ENCODE results near the gene SCFD2. TPM values are rescaled to one million over a fixed set of nuclear protein-coding genes. Genes with fewer than 3 reads are reported as not detected.

Gene SCFD2
- total RNA-seq, 1 donor from 2014 or later = 20.4 TPM

DNA sequence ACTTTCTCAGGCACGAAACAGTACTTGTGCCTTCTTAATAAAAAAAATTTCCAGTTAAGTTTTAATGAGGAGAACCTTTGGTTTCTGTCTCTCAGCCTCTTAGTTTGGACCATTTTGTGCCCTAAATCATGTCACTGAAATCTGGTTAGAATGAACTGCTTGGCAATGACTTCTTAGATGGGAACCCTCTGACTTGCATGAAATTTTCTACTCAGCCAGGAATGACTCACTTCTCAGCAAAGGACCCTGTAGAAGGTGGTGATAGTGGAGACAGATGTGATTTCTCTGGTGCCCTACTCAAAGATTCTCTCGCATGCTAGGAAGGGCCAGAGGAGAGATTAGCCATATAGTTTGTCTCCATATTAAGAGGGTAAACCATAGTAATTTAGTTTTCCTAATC lies 453.3 kb downstream of the SCFD2 start:
- DNase-seq = no peak

GRCh38 chr4:52911684-52912294 lies 454.1 kb downstream of the SCFD2 start:
- DNase-seq = peak; percentile 84

DNA sequence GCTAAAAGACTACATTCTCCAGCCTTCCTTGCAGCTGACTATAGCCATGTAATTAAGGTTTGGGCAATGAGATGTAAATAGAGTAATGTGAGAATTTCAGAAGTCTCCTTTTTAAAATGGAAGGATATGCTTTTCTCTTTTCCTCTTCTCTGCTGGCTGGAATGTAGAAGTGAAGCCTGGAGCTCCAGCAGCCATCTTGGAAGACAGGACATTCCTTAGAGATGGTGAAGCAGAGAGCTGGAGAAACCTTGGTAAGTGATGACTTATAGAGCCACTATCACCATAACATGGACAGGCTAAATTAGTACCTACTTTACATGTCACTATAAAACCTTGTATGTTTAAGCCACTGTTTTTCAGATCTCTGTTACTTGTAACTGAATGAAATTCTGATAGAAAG lies 455.7 kb downstream of the SCFD2 start:
- no peak for DNase-seq

- DNase-seq = no peak
Observed at GRCh38 chr4:52907510-52907909, 458.4 kb downstream of the SCFD2 start.

- no peak for DNase-seq
Observed at GRCh38 chr4:52904421-52904820, 461.4 kb downstream of the SCFD2 start.

GRCh38 chr4:52903273-52903672 lies 462.6 kb downstream of the SCFD2 start:
- no peak for DNase-seq

- DNase-seq = no peak
Observed at GRCh38 chr4:52894443-52894842, 471.4 kb downstream of the SCFD2 start.

- no peak for DNase-seq
Observed at GRCh38 chr4:52892880-52893279, 473.0 kb downstream of the SCFD2 start.

GRCh38 chr4:52891743-52892142 lies 474.1 kb downstream of the SCFD2 start:
- no peak for DNase-seq

DNA sequence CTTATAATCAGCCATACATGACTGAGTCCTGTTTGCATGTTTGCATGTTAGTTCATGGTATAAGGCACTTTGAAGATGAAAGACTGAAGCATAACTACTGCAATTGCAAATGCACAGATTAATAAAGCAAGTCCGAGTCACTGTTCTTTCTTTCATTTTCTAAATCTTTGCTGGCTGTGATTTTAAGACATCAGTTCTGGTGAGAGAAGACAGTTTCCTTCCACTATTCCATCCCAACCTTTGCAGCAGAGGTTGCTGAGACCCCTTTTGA lies 475.4 kb downstream of the SCFD2 start:
- no peak for DNase-seq

DNA sequence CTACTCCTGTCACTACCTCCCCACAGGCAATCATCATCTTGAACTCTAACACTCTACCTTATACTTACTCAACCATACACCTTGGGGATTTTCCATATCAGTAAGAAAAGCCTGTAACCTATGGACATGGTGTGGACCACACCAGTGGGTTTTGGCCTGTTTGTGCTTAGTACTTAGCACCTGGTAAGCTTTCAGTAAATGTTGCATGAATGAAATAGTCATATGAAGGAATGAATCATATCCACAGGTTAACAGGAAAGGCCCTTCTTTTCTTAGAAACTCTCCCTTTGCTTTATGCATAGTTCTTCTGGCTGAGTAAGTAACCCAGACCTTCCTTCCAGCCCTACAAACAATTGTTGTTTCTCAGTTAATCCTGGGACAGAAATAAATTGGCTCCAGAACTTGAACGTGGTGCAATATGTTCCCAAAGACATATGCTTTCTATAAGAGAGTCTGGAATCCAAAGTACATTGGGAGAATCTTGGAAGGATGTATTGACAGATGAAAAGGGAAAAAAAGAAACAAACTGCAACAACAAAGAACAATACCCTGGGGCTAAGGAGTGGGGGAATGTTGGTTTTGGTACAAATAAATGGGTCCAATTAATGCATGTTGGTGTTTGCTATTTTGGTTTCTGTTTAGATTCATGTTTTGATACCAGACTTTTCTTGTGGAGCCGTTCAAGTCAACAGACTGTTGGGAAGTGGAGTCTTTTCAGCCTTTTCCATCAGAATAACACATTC lies 475.9 kb downstream of the SCFD2 start:
- no peak for DNase-seq

- DNase-seq = no peak
Observed at GRCh38 chr4:52889354-52889753, 476.5 kb downstream of the SCFD2 start.

GRCh38 chr4:52884994-52885393 lies 480.9 kb downstream of the SCFD2 start:
- DNase-seq = no peak

GRCh38 chr4:52883707-52884669 lies 481.9 kb downstream of the SCFD2 start:
- no peak for DNase-seq

DNA sequence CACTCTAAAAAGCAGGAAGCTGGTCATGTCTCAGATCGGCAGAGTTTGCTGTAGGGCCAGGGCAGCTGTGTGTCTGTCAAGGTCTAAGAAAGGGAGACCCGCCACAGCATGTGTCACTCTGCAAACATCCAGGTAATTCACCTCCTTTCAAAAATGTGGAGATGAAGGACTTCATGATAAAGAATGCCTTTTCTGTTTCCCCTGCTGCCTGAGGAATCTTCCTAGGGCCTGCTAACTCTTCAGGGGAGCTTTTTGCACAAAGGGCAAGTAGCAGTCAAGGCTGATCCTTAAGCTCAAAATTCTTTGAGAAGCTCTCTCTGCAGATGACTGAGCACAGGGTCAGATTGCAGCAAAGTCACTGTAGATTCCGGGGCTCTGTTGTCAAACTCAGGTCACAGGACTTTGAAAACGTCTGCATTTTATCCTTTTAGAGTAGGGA lies 482.7 kb downstream of the SCFD2 start:
- DNase-seq = no peak

DNA sequence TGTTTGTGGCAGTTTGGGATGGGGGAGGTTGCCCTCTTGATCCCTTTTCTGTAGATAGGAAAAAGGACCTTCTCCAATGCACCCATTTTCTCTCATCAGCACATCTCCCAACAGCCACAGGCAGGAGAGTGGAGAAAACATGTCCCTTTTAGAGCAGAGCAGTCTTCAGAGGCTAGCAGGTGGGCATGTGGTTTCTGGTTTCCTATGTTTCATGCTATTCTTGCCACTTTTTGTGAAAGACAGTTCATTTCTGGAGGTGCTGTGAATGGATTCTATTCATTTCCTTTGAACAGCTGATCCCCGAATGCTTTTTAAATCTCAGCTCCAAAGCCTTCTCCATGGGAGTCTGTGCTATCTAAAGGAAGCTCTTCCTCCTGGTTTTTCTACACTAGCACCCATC lies 484.9 kb downstream of the SCFD2 start:
- no peak for DNase-seq

DNA sequence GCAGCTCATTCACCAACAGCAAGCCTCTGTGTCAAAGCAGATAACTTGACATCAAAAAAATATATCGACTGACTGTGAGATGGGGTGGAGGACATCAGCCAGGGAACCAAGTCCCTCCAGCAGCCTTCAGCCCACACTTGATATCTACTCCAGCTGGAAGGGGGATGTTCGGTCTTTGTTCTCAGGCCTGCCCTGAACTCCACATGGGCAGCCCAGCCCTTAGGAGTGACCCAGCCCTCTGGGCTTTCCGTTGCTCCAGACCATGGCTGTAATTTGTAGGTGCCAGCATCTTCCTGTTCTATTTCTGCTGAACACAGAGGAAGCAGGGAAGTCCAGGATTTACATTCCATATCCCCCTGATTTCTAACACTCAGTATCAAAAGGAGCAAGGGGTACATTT lies 486.4 kb downstream of the SCFD2 start:
- DNase-seq = no peak

DNA sequence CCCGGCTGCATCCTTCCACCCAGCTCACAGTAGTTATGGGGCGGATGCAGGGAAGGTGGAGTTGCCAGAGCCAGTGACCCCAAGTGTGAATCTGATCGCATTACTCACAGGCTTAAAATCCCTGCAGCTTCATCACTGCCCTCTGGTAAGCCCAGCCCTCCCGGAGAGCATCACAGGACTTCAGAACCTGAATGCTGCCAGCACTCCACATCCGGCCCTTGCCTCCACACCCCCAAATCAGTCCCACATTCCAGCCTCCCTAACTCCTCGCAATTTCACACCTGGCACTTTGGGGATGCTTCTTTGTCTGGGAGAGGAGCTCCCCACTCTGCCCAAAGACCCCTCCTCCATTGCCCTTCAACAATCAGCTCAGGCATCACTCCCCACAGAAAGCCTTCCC lies 488.2 kb downstream of the SCFD2 start:
- no peak for DNase-seq

DNA sequence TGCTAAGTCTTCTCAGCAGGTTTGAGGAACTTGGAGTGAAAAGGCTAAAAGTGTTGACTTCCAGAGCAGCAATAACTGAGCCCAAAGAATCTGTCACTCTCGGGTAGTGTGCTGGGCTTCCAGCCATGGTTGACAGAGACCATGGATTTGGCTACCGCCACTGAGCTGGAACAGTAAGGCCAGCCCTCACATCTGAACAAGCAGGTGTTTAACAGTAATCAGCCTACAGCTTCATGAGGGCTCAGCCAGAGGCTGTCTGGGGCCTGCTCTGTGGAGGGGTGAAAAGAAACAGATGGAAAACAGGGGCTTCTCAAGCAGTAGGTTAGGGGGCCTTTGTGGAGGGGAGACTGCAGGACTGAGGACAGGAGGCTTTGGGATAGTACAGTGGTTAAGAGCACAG lies 488.8 kb downstream of the SCFD2 start:
- no peak for DNase-seq

DNA sequence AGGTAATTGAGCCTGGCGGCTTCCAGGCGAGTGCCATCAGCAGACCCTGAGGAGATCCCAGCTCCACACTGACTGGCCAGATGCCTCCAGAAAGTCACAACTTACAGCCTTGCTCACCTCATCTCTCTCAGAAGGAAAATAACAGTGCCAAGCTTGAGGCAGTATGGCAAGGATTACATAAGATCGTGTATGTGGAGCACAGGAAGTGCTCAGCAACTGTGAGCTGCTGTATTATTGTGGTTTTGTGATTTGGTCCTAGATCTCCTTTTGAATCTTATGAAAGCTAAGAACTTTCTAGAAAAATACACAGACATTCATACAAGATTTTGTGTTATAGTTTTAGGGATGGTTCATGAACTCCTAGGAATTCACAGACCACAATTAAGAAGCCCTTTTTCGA lies 489.8 kb downstream of the SCFD2 start:
- DNase-seq = no peak

- DNase-seq = no peak
Observed at GRCh38 chr4:52874948-52875347, 490.9 kb downstream of the SCFD2 start.

- no peak for DNase-seq
Observed at GRCh38 chr4:52873861-52874343, 492.0 kb downstream of the SCFD2 start.

DNA sequence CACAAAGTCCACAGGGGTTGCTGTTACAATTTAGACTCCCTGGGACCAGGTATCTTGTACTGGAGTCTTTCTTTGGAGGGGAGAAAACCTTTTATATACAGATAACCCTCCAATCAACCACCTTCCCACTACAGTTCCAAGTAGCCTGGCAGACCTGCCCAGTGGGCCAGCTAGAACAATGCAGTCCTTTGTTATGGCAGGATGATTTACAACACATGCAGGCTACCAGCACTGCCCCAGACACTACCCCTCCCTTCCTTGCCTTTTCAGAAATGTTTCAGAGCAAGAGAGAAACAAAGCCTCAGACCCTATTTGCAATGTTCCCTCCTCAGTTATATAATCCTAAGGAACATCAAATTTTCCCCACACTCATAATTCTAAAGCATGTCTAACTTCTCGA lies 492.7 kb downstream of the SCFD2 start:
- DNase-seq = peak; percentile 13

- DNase-seq = no peak
Observed at GRCh38 chr4:52870225-52870624, 495.6 kb downstream of the SCFD2 start.

Data from dermis blood vessel endothelial cell (primary cell).